ENCODE measurements around the gene HK2.
"Not testable (repeated sequence)": the region's sequence is repeated elsewhere in the genome, so short reads cannot be mapped to it uniquely, and the experiment has no call there.

The HK2 gene

GRCh38 chr2:74835831-74836674 lies 2.1 kb downstream of the HK2 start:
- no peak for DNase-seq

GRCh38 chr2:74836675-74837401 lies 2.9 kb downstream of the HK2 start:
- no peak for DNase-seq

DNA sequence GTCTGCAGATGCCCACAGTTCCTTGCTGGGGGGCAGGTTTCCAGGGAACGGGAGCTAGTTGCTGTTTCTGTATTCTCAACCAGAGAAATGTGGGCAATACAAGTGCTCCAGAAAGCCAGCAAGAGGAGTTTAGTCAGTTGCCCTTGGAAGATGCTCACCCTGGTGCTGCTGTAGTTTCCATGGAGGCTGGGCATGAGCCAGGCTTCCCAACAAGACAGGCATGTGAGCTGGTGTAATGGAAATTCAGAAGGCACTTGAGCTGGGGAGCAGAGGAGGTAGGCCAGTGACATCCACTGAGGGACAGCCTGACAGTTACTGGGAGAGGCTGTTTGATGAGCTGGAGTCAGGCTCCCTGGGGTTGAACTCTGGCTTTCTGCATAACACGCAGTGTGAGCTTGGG lies 7.7 kb downstream of the HK2 start:
- DNase-seq = no peak

- no peak for DNase-seq
Measured at GRCh38 chr2:74843433-74843832, 9.5 kb downstream of the HK2 start.

- DNase-seq = peak in 1 of 2 experiments; percentile 41
Measured at GRCh38 chr2:74843899-74844298, 10.0 kb downstream of the HK2 start.

DNA sequence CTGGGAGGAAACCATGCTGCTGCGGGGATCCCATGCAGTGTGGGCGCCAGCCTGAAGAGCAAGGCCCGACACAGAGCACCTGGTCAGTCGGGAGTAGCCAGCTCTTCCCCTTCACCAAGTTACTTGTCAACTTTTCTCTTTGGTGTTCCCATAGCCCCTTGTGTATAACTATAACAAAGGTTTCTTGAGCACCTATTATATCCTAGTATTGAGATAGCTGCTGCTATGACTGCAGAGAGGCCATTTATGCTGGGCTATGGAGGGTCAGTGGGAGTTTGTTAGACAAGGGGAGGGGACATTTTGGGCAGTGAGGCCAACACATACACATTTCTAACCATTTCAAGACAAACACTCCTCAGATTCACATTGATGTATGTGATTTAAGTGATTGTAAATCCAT lies 10.8 kb downstream of the HK2 start:
- no peak for DNase-seq

DNA sequence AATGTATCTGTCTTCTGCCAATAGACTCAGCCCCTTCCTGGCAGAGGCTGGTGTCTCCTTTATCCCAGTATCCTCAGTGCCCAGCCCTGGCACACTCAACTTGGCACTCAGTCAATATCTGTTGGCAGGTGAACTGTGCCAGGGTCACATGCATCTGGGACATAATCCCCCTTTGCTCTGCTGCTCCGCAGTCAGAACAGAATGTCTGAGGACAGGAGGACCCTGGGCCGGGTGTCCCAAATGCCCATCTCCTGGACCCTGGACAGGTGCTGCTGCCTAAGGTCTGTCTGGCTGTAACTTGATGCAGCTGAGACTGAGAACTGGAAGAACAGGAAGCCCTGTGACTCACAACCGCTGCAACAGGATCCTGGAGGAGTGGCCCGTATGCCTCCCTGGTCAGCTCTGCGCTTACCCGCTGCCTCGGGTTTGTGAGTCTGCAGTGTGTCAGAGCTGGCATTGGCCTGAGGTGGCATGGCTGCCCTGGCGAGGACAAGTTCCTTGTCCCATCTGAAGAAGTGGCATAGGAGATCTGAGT lies 11.4 kb downstream of the HK2 start:
- DNase-seq = peak in 1 of 2 experiments; percentile 48

GRCh38 chr2:74845991-74846390 lies 12.1 kb downstream of the HK2 start:
- no peak for DNase-seq

DNA sequence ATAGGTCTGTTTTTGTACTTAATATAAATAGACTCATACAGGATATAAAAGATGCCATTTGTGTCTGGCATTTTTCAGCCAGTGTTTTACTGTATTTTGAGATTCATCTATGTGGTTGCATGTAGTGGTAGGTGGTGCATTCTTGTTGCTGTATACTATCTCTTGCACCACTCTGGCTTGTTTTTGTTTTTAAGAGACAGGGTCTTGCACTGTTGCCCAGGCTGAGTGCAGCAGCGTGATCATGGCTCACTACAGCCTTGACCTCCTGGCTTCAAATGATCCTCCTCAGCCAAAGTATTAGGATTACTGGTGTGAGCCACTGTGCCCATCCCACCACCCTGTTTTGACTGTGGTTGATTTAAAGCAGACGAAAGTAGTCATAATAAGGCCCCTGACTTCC lies 12.6 kb downstream of the HK2 start:
- DNase-seq = no peak

GRCh38 chr2:74847070-74847858 lies 13.3 kb downstream of the HK2 start:
- no peak for DNase-seq

DNA sequence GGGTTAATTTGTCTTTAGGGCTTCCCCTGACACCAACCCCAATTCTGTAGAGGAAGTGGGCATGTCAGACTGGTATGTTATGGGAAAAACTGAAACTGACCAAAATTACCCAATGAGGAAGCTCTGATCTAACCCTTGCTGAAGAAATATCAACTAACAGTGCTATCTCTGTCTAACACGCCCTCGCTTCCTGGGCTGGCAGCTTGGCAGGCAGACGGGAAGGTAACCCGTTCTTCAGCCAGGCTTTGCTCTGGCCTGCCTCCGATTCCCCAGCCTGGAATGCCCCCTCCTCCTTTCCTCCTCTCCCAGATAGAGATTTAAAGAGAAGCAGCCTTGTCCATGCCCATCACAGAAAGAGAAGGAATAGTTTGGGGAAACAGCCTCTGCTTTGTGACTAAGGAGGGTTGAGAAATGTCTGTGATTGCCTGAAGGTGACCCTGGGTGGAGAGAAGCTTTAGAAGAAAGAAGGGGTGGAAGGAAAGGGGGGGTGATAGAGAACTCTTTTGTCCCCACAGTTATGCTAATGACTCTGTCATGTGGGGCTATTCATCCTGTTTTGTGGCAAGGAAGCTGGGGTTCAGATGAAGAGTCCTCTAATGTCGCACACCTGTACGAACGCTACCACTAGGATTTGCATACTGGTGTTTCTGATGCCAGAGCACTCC lies 15.4 kb downstream of the HK2 start:
- DNase-seq = peak in 1 of 2 experiments; percentile 44

DNA sequence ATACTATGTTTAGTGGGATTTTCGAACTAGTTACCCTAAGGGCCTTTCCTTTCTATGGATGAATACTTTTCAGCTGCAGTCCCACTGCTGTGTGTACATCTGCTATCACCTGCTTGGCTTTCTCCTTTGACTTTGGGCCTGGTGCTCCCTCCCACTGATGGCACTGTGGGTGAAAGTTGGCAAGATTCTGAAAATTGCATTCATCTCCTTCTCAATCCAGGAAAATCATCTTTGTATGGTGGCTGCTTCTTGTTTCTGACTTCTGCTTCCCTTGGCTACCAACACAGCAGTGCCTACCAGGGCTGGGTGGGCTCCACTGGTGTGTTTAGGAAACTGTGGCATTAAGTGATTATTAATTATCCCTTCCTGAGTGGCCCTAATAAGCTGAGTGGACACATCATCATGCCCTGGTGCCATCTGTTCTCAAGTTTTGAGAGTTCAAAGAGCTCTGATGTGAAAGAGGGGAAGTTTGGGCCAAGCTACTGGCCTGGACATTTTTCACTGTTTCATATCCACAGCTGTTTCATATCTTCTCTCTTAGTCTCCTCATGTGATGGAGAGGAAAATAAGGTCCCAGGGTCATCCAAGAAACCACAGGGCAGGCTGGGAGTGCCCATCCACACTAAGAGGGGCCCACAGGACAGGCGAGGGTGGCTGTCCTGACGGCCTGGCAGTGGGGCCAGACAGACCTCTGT lies 16.7 kb downstream of the HK2 start:
- no peak for DNase-seq

DNA sequence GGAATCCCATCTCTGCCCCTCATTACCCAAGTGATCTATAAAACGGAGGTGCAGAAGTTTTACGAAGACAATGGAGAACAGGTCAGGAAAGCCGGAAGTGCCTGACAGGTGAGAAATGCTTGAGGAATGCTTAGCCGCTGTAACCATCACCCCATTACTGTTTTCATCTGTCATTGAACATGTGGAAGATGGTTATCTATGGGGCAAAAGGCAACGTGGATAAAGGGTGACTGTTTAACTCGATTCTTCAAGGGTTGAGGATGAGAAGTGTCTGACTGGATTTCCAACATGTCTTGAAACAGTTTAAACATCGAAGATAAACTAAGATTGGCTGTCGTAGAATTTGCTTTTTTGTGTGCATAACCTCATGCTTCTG lies 17.3 kb downstream of the HK2 start:
- no peak for DNase-seq

DNA sequence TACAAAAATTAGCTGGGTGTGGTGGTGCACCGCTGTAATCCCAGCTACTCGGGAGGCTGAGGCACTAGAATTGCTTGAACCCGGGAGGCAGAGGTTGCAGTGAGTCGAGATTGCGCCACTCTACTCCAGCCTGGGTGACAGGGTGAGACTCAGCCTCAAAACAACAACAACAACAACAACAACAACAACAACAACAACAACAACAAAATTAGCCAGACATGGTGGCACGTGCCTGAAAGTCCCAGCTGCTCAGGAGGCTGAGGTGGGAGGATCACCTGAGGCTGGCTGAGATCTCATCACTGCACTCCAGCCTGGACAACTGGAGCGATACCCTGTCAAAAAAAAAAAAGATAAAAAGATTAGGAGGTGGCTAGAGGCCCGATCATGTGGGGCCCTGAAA lies 19.4 kb downstream of the HK2 start:
- not testable (repeated sequence) for DNase-seq

DNA sequence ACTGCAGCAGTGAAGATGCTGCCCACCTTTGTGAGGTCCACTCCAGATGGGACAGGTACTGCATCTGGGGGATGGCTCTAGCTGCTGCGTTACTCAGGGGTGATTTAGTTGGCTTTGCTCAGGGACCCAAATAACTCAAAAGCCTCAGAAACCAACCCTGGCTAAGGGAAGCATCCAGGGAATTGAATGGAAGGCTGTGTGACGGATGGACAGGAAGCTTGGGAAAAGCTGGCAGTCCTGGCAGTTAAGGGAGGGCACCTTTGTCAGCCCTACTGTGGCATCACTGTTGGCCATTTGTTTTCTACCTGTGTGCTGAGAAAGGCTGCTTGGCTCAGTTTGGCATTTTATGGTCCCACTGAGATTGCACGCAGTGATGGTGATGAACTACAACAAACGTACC lies 20.5 kb downstream of the HK2 start:
- no peak for DNase-seq

DNA sequence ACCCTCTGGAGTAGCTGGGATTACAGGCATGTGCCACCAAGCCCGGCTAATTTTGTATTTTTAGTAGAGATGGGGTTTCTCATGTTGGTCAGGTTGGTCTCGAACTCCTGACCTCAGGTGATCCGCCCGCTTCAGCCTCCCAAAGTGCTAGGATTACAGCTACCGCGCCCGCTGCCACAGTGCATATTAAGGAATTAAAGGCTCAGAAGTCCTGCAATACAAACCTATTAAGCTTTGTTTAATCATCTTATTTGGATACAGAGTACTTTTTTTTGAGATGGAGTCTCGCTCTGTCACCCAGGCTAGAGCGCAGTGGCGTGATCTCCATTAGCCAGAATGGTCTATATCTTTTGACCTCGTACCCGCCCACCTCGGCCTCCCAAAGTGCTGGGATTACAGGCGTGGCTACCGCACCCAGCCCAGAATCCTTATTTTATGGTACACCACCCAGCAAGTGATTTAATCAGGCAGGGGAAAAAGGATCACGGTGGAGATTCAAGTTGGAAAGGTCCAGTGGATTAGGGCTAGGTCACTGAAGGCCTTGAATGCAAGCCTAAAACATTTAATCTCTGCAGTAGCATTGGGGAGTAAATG lies 21.3 kb downstream of the HK2 start:
- not testable (repeated sequence) for DNase-seq

- no peak for DNase-seq
Measured at GRCh38 chr2:74856004-74856578, 22.2 kb downstream of the HK2 start.

DNA sequence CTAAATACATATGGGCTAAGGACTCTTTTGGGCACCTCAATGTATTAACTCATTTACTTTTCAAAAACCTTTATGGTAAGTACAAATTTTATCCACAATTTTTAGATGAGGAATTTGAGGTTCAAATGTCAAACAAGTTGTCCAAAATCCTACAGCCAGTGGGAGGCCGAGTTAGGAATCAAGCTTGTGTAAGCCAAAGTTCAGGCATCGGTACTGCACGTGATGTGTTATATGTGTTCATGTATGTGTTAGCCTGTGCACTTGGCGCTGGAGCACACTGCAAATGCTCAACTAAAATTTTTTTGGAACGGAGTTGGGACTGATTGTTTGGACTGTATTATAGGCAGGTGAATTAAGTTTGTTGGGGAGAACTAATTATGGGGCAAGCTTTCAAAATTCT lies 22.7 kb downstream of the HK2 start:
- DNase-seq = no peak

- no peak for DNase-seq
Measured at GRCh38 chr2:74857215-74857614, 23.3 kb downstream of the HK2 start.

GRCh38 chr2:74857725-74858124 lies 23.8 kb downstream of the HK2 start:
- no peak for DNase-seq

GRCh38 chr2:74858281-74858680 lies 24.4 kb downstream of the HK2 start:
- no peak for DNase-seq

Measured in activated T-cell treated with anti-CD3 and anti-CD28 coated beads, Interleukin-2, amount 50 U/mL, for 48 hours (primary cell).